ENCODE measurements around the gene SYNRG.

Gene SYNRG

GRCh38 chr17:37505333-37505732 is 103.9 kb downstream of the SYNRG start:
- Histone ChIP-seq H3K9me3 (ENCODE audit: control insufficient read depth, insufficient read depth, low read depth, low read length) (no peaks in the 10 kb centered on the region), H3K4me1 (ENCODE audit: control insufficient read depth, insufficient read depth, low read length) (no peaks in the 10 kb centered on the region), H3K4me3 (ENCODE audit: low read depth, low read length) (no peak overlapping the region), H3K36me3 (ENCODE audit: control insufficient read depth in 2 of 2, insufficient read depth in 1 of 2, low read length in 2 of 2) (peaks cover 3 to 16% of the 10 kb centered on the region in 2 experiments; a peak in 2 of 3 replicates), H3K27ac (ENCODE audit: extremely low read depth, low read depth, low read length) (no peak overlapping the region)
- ChIA-PET CTCF (interaction anchor here (1.4 kb wide), 1 partner anchor 10 kb away, joined by 9 read pairs; no protein-coding TSS in a partner anchor), POLR2A (no interaction called here)
- TF ChIP-seq ZNF140 (tag by site-specific recombination; IDR thresholded peaks at IDR 0.05), result no peak
- no peak for TF ChIP-seq ZNF473 (tag by site-specific recombination; IDR thresholded peaks at IDR 0.05)

- CTCF ChIA-PET, result interaction anchor here (0.6 kb wide), 1 partner anchor 98 kb away, joined by 3 read pairs; no protein-coding TSS in a partner anchor
- H3K36me3 ChIP-seq (ENCODE audit: control insufficient read depth in 2 of 2, insufficient read depth in 1 of 2, low read length in 2 of 2), result peaks cover 3 to 13% of the 10 kb centered on the region in 2 experiments; a peak in 2 of 3 replicates
- H3K4me3 ChIP-seq (ENCODE audit: low read depth, low read length), result no peak overlapping the region
- no peaks in the 10 kb centered on the region for H3K4me1 ChIP-seq (ENCODE audit: control insufficient read depth, insufficient read depth, low read length)
- TF ChIP-seq ZNF660 (tag by site-specific recombination; IDR thresholded peaks at IDR 0.05), result no peak
- 0 out of 2 replicates have a peak, but pooled peaks have one; percentile 31 for TF ChIP-seq EGR2 (tag by site-specific recombination; IDR thresholded peaks at IDR 0.05; ENCODE audit: low read depth)
- TF ChIP-seq HOXC10 (CRISPR knock-in tag; IDR thresholded peaks at IDR 0.05), result no peak
- 0 out of 2 replicates have a peak, but pooled peaks have one; percentile 20 for TF ChIP-seq WT1 (tag by site-specific recombination; IDR thresholded peaks at IDR 0.05)
- no peaks in the 10 kb centered on the region for H3K9me3 ChIP-seq (ENCODE audit: control insufficient read depth, insufficient read depth, low read depth, low read length)
- POLR2A ChIA-PET, result interaction anchor here (1.1 kb wide), 1 partner anchor 12 kb away, joined by 5 read pairs; no protein-coding TSS in a partner anchor
- H3K27ac ChIP-seq (ENCODE audit: extremely low read depth, low read depth, low read length), result no peak overlapping the region
Measured at GRCh38 chr17:37503148-37503547, 106.1 kb downstream of the SYNRG start.

- peaks cover 3 to 9% of the 10 kb centered on the region in 2 experiments; a peak in 2 of 3 replicates for H3K36me3 ChIP-seq (ENCODE audit: control insufficient read depth in 2 of 2, insufficient read depth in 1 of 2, low read length in 2 of 2)
- no peak for TF ChIP-seq ZNF792 (tag by site-specific recombination; IDR thresholded peaks at IDR 0.05)
- no peak for TF ChIP-seq ZNF837 (tag by site-specific recombination; IDR thresholded peaks at IDR 0.05)
- no peak for TF ChIP-seq ZNF501 (tag by site-specific recombination; IDR thresholded peaks at IDR 0.05)
- no peak overlapping the region for H3K27ac ChIP-seq (ENCODE audit: extremely low read depth, low read depth, low read length)
- CTCF ChIA-PET, result interaction anchor here (0.5 to 0.7 kb wide), 4 partner anchors 32 to 831 kb away, joined by 3 to 4 read pairs (median 3); no protein-coding TSS in a partner anchor
- no peaks in the 10 kb centered on the region for H3K4me1 ChIP-seq (ENCODE audit: control insufficient read depth, insufficient read depth, low read length)
- H3K9me3 ChIP-seq (ENCODE audit: control insufficient read depth, insufficient read depth, low read depth, low read length), result no peaks in the 10 kb centered on the region
- H3K4me3 ChIP-seq (ENCODE audit: low read depth, low read length), result no peak overlapping the region
- POLR2A ChIA-PET, result interaction anchor here (1.1 kb wide), 1 partner anchor 11 kb away, joined by 5 read pairs; no protein-coding TSS in a partner anchor
Measured at GRCh38 chr17:37502009-37502936, 106.9 kb downstream of the SYNRG start.

- Histone ChIP-seq H3K4me3 (ENCODE audit: low read depth, low read length) (no peak overlapping the region), H3K36me3 (ENCODE audit: control insufficient read depth in 2 of 2, insufficient read depth in 1 of 2, low read length in 2 of 2) (peaks cover 3 to 9% of the 10 kb centered on the region in 2 experiments; a peak in 2 of 3 replicates), H3K9me3 (ENCODE audit: control insufficient read depth, insufficient read depth, low read depth, low read length) (no peaks in the 10 kb centered on the region), H3K27ac (ENCODE audit: extremely low read depth, low read depth, low read length) (no peak overlapping the region), H3K4me1 (ENCODE audit: control insufficient read depth, insufficient read depth, low read length) (no peaks in the 10 kb centered on the region)
- CTCF ChIA-PET, result interaction anchor here (0.5 kb wide), 1 partner anchor 28 kb away, joined by 5 read pairs; no protein-coding TSS in a partner anchor
- POLR2A ChIA-PET, result no interaction called here
- TF ChIP-seq PRDM6 (tag by site-specific recombination; IDR thresholded peaks at IDR 0.05) (peak; percentile 44), ZNF335 (tag by site-specific recombination; conservative IDR thresholded peaks at IDR 0.05) (no peak), ZNF664 (tag by site-specific recombination; IDR thresholded peaks at IDR 0.05) (peak; percentile 15; the same call in 1 of the 2 replicates)
Measured at GRCh38 chr17:37500378-37500777, 108.8 kb downstream of the SYNRG start.
